Astrocyte of the cerebellum (primary cell): ENCODE measurements around the gene P3R3URF.

Experiments
- DNase-seq: peaks from one replicate; pipeline ENCODE4 v3.0.0-alpha.2; 2011; ENCODE audit warnings: low read depth
- H3K4me3 ChIP-seq: 2 replicates; pipeline ENCODE4 v1.5.1; 2011; ENCODE audit warnings: mild to moderate bottlenecking, low read depth, low read length, moderate library complexity
- in situ Hi-C: cut with HindIII; loops from 2 replicates; pipeline ENCODE4 v1.10.0; 2017; ENCODE audit warnings: low sequenced_read_pairs
- TF ChIP-seq, protein P1 (sequence below): IDR thresholded peaks from 2 replicates; pipeline ENCODE4 v1.5.1; 2012; ENCODE audit warnings: low read length, low read depth, moderate library complexity, mild to moderate bottlenecking; ENCODE audit errors: missing control alignments

P3R3URF gene

DNA sequence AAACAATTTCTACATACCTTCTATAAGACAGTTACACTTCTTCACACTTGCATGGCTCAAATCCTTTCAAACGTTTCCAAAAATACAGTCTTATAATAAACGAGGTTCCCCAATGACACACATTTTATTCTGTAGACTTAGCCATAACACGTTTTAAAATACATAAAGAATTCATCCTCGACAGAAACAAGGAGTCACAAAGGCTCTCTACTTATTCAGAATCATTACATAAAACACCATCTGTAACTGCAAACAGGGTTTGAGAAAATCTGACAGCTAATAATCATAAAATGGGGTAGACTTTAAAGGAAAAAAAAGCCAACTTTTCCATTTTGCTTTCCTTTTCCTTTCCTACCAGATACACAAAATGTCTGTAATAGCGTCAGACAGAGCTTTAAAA is 45.7 kb downstream of the P3R3URF start:
- no peak for DNase-seq
- in situ Hi-C loops = no loop called here
- peak overlapping the region; percentile 90 for H3K4me3 ChIP-seq
- TF ChIP-seq, protein P1, sequence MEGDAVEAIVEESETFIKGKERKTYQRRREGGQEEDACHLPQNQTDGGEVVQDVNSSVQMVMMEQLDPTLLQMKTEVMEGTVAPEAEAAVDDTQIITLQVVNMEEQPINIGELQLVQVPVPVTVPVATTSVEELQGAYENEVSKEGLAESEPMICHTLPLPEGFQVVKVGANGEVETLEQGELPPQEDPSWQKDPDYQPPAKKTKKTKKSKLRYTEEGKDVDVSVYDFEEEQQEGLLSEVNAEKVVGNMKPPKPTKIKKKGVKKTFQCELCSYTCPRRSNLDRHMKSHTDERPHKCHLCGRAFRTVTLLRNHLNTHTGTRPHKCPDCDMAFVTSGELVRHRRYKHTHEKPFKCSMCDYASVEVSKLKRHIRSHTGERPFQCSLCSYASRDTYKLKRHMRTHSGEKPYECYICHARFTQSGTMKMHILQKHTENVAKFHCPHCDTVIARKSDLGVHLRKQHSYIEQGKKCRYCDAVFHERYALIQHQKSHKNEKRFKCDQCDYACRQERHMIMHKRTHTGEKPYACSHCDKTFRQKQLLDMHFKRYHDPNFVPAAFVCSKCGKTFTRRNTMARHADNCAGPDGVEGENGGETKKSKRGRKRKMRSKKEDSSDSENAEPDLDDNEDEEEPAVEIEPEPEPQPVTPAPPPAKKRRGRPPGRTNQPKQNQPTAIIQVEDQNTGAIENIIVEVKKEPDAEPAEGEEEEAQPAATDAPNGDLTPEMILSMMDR = no peak

DNA sequence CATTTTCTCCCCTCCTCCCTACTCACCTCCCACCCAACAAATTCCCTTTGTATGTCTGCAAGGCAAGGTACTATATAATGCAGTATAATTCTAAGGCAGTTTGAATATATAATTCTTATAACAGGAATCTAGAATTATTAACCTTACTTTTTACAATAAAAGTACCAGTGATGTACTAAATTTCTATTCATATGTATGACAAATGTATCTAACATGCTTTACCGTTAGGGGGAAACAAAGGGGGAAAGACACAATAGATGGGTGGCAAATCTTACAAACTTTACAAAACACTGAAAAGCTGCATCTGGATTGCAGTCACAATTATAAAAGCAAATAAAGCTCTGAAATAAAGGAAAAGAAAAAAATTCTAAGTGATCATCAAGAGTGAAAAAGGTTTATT is 46.2 kb downstream of the P3R3URF start:
- peak overlapping the region; percentile 90 for H3K4me3 ChIP-seq
- DNase-seq = no peak
- in situ Hi-C loops = no loop called here
- TF ChIP-seq, protein P1 = no peak

DNA sequence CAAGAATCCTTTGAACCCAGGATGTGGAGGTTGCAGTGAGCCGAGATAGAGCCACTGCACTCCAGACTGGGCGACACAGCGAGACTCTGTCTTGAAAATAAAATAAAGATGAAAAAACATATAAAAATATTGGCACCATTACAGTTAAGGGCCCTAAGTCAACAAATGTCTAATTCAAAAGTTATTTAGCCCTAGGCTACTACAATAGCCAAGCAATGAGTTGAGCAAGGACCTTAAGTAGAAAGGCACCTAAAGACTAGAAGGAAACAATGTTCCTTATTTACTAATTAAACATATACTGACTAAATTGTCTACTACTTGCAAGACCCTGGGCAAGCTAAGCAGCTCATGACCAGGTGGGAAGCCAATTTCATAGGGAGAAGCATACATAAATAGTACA is 47.9 kb downstream of the P3R3URF start:
- DNase-seq = no peak
- H3K4me3 ChIP-seq = no peak overlapping the region
- TF ChIP-seq, protein P1 = no peak
- in situ Hi-C loops = no loop called here
